ENCODE results near the gene CHD5. TPM values are rescaled to one million over a fixed set of nuclear protein-coding genes. Genes with fewer than 3 reads are reported as not detected.

The CHD5 gene
- total RNA-seq, 1 donor, result under 0.01 TPM

GRCh38 chr1:6172549-6172948, 7.6 kb downstream of the CHD5 start:
- no peaks in the 10 kb centered on the region for H3K79me2 ChIP-seq (ENCODE audit: insufficient read depth, low read length)
- H3K4me3 ChIP-seq (ENCODE audit: insufficient read depth, low read length), result no peak overlapping the region
- no peaks in the 10 kb centered on the region for H3K4me1 ChIP-seq (ENCODE audit: insufficient read depth, low read length)
- no peaks in the 10 kb centered on the region for H3K9me3 ChIP-seq (ENCODE audit: low read depth, low read length)
- H4K20me1 ChIP-seq (ENCODE audit: insufficient read depth, low read length), result no peaks in the 10 kb centered on the region
- H2AFZ ChIP-seq (ENCODE audit: low read length), result no peak overlapping the region
- H3K4me2 ChIP-seq (ENCODE audit: insufficient read depth, low read length), result no peak overlapping the region
- no peaks in the 10 kb centered on the region for H3K36me3 ChIP-seq (ENCODE audit: insufficient read depth, low read length)
- no peak overlapping the region for H3K27ac ChIP-seq (ENCODE audit: low read depth, low read length)
- DNase-seq (ENCODE audit: insufficient read length, low spot score, missing footprints), result peak; percentile 67
- H3K27me3 ChIP-seq (ENCODE audit: insufficient read depth, low read length), result peaks cover 5% of the 10 kb centered on the region
- no peak for TF ChIP-seq CTCF (IDR thresholded peaks at IDR 0.05; ENCODE audit: extremely low read depth, low read depth, low read length)

GRCh38 chr1:6171548-6172124, 8.5 kb downstream of the CHD5 start:
- no peak overlapping the region for H3K27ac ChIP-seq (ENCODE audit: low read depth, low read length)
- DNase-seq (ENCODE audit: insufficient read length, low spot score, missing footprints), result peak; percentile 93
- no peaks in the 10 kb centered on the region for H3K36me3 ChIP-seq (ENCODE audit: insufficient read depth, low read length)
- H4K20me1 ChIP-seq (ENCODE audit: insufficient read depth, low read length), result no peaks in the 10 kb centered on the region
- no peaks in the 10 kb centered on the region for H3K4me1 ChIP-seq (ENCODE audit: insufficient read depth, low read length)
- H3K4me3 ChIP-seq (ENCODE audit: insufficient read depth, low read length), result no peak overlapping the region
- peak; percentile 31 for TF ChIP-seq CTCF (IDR thresholded peaks at IDR 0.05; ENCODE audit: extremely low read depth, low read depth, low read length)
- H3K27me3 ChIP-seq (ENCODE audit: insufficient read depth, low read length), result no peaks in the 10 kb centered on the region
- H3K79me2 ChIP-seq (ENCODE audit: insufficient read depth, low read length), result no peaks in the 10 kb centered on the region
- H3K4me2 ChIP-seq (ENCODE audit: insufficient read depth, low read length), result no peak overlapping the region
- no peaks in the 10 kb centered on the region for H3K9me3 ChIP-seq (ENCODE audit: low read depth, low read length)
- H2AFZ ChIP-seq (ENCODE audit: low read length), result no peak overlapping the region

- H4K20me1 ChIP-seq (ENCODE audit: insufficient read depth, low read length), result no peaks in the 10 kb centered on the region
- no peaks in the 10 kb centered on the region for H3K36me3 ChIP-seq (ENCODE audit: insufficient read depth, low read length)
- H3K27me3 ChIP-seq (ENCODE audit: insufficient read depth, low read length), result no peaks in the 10 kb centered on the region
- no peak overlapping the region for H3K4me3 ChIP-seq (ENCODE audit: insufficient read depth, low read length)
- H2AFZ ChIP-seq (ENCODE audit: low read length), result no peak overlapping the region
- no peaks in the 10 kb centered on the region for H3K4me1 ChIP-seq (ENCODE audit: insufficient read depth, low read length)
- H3K27ac ChIP-seq (ENCODE audit: low read depth, low read length), result no peak overlapping the region
- H3K4me2 ChIP-seq (ENCODE audit: insufficient read depth, low read length), result no peak overlapping the region
- no peak for TF ChIP-seq CTCF (IDR thresholded peaks at IDR 0.05; ENCODE audit: extremely low read depth, low read depth, low read length)
- peak; percentile 82 for DNase-seq (ENCODE audit: insufficient read length, low spot score, missing footprints)
- H3K9me3 ChIP-seq (ENCODE audit: low read depth, low read length), result no peaks in the 10 kb centered on the region
- H3K79me2 ChIP-seq (ENCODE audit: insufficient read depth, low read length), result no peaks in the 10 kb centered on the region
These were observed 9.3 kb downstream of the CHD5 start for GRCh38 chr1:6170742-6171201.

GRCh38 chr1:6170116-6170741, 9.9 kb downstream of the CHD5 start:
- Histone ChIP-seq H3K27ac (ENCODE audit: low read depth, low read length) (no peak overlapping the region), H3K4me3 (ENCODE audit: insufficient read depth, low read length) (no peak overlapping the region), H3K79me2 (ENCODE audit: insufficient read depth, low read length) (no peaks in the 10 kb centered on the region), H2AFZ (ENCODE audit: low read length) (no peak overlapping the region), H3K27me3 (ENCODE audit: insufficient read depth, low read length) (no peaks in the 10 kb centered on the region), H4K20me1 (ENCODE audit: insufficient read depth, low read length) (no peaks in the 10 kb centered on the region), H3K4me2 (ENCODE audit: insufficient read depth, low read length) (no peak overlapping the region), H3K9me3 (ENCODE audit: low read depth, low read length) (no peaks in the 10 kb centered on the region), H3K36me3 (ENCODE audit: insufficient read depth, low read length) (no peaks in the 10 kb centered on the region), H3K4me1 (ENCODE audit: insufficient read depth, low read length) (no peaks in the 10 kb centered on the region)
- peak; percentile 62 for DNase-seq (ENCODE audit: insufficient read length, low spot score, missing footprints)
- no peak for TF ChIP-seq CTCF (IDR thresholded peaks at IDR 0.05; ENCODE audit: extremely low read depth, low read depth, low read length)

Data from osteoblast (primary cell).